ENCODE results near the gene ZDHHC12.

GRCh38 chr9:128684325-128685199 is 39.4 kb downstream of the ZDHHC12 start:
- TF ChIP-seq POLR2A (IDR thresholded peaks at IDR 0.05; ENCODE audit: low read length) (no peak), GATA1 (IDR thresholded peaks at IDR 0.05; ENCODE audit: low read depth, low read length) (no peak)

All from erythroblast (primary cell).